Left ventricle myocardium inferior (tissue), 1 donor: ENCODE measurements around the gene GDF7. TPM values are rescaled to one million over a fixed set of nuclear protein-coding genes. Genes with fewer than 3 reads are reported as not detected.
A peak's percentile ranks its signal among the peaks of the same experiment; 100 is the strongest.

Experiments used
- DNase-seq: peaks from one replicate; pipeline ENCODE4 v3.0.0-alpha.2; 2020
- H3K27ac ChIP-seq: fragments of 200-600 bp; replicated peaks from 2 replicates; pipeline ENCODE4 v1.8.0; 2021
- H3K27me3 ChIP-seq: fragments of 200-600 bp; 2 replicates; pipeline ENCODE4 v1.8.0; 2021; ENCODE audit warnings: low read depth
- H3K36me3 ChIP-seq: fragments of 200-600 bp; 2 replicates; pipeline ENCODE4 v1.8.0; 2021
- H3K4me1 ChIP-seq: fragments of 200-600 bp; 2 replicates; pipeline ENCODE4 v1.8.0; 2021
- H3K4me3 ChIP-seq: fragments of 200-600 bp; 2 replicates; pipeline ENCODE4 v1.8.0; 2021; ENCODE audit warnings: mild to moderate bottlenecking, moderate library complexity
- H3K9me3 ChIP-seq: fragments of 200-600 bp; replicated peaks from 2 replicates; pipeline ENCODE4 v1.8.0; 2021
- CTCF ChIP-seq: fragments of 200-600 bp; IDR thresholded peaks from 2 replicates; pipeline ENCODE4 v1.8.0; 2021; ENCODE audit warnings: antibody characterized with exemption, mild to moderate bottlenecking, borderline replicate concordance
- intact Hi-C: fragments of 100-400 bp; cut with micrococcal nuclease; formaldehyde crosslinking; loops from one replicate; pipeline ENCODE4 v1.11.0; 2022
- total RNA-seq: library from RNA; stranded (reverse); fragmentation: NEBNext Ultra II Directional; extraction: Animal tissue kit (Norgen Biotek cat#: 25700); gene quantifications from one replicate; pipeline ENCODE4 v1.2.1, GENCODE V29; 2021
- donor health status: DM: no; HTN: yes; CAD: no; lungs with severe emphysema.

GDF7 gene
- total RNA-seq, 1 donor from 2014 or later, result 0.58 TPM

- no peaks in the 10 kb centered on the region for H3K36me3 ChIP-seq
- H3K4me1 ChIP-seq, result peaks cover 50% of the 10 kb centered on the region
- intact Hi-C loops, result no loop called here
- DNase-seq, result no peak
- peak overlapping the region; percentile 48 for H3K27ac ChIP-seq
- peaks cover 97% of the 10 kb centered on the region for H3K27me3 ChIP-seq
- no peaks in the 10 kb centered on the region for H3K9me3 ChIP-seq
- H3K4me3 ChIP-seq, result peak overlapping the region; percentile 67
- no peak for TF ChIP-seq CTCF
Measured at GRCh38 chr2:20666005-20666303, 990 bp upstream of the GDF7 start.

- Histone ChIP-seq H3K27ac (peak overlapping the region; percentile 44), H3K4me1 (peaks cover 61% of the 10 kb centered on the region), H3K36me3 (no peaks in the 10 kb centered on the region), H3K4me3 (peak overlapping the region; percentile 67), H3K27me3 (peaks cover 98% of the 10 kb centered on the region), H3K9me3 (no peaks in the 10 kb centered on the region)
- TF ChIP-seq CTCF, result no peak
- intact Hi-C loops, result no loop called here
- DNase-seq, result no peak
Measured at GRCh38 chr2:20667151-20667530, 197 bp downstream of the GDF7 start.

- H3K4me1 ChIP-seq, result peaks cover 64% of the 10 kb centered on the region
- peak overlapping the region; percentile 44 for H3K27ac ChIP-seq
- H3K27me3 ChIP-seq, result peaks cover 98% of the 10 kb centered on the region
- TF ChIP-seq CTCF, result no peak
- intact Hi-C loops, result no loop called here
- no peaks in the 10 kb centered on the region for H3K36me3 ChIP-seq
- DNase-seq, result no peak
- peak overlapping the region; percentile 67 for H3K4me3 ChIP-seq
- no peaks in the 10 kb centered on the region for H3K9me3 ChIP-seq
Measured at GRCh38 chr2:20667531-20668401, 822 bp downstream of the GDF7 start.

GRCh38 chr2:20668451-20668850 is 1.5 kb downstream of the GDF7 start:
- H3K27ac ChIP-seq, result peak overlapping the region; percentile 23
- H3K9me3 ChIP-seq, result no peaks in the 10 kb centered on the region
- peaks cover 64% of the 10 kb centered on the region for H3K4me1 ChIP-seq
- peak overlapping the region; percentile 67 for H3K4me3 ChIP-seq
- DNase-seq, result no peak
- no peak for TF ChIP-seq CTCF
- peaks cover 98% of the 10 kb centered on the region for H3K27me3 ChIP-seq
- intact Hi-C loops, result no loop called here
- H3K36me3 ChIP-seq, result no peaks in the 10 kb centered on the region

DNA sequence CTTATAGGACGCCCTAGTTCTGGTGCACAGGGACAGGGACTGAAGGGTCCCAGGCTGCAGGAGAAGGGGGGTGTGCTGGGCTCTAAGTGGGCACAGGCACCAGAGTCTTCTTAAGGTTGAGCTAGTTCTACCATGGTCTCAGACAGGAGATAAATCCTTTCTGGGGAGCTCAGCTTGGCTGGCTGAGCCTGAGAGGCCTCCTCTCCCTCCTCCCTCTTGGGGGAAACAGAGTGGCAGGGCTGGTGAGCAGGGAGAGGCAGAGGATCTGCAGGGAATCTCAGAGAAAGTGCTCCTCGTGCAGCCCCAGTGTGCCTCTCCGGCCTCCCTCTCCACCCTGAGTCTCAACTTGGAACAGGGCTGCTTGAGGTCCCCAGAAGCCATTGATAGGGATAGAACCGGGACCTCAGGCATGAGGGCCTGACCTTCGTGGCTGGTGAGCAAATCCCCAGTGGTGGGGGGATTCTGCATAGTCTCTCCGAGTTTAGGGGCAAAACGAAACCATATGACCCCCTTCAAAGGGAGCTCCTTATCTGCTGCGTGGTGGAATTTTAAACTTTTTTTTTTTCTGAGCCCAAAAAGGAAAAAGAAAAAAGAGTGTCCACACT is 2.0 kb downstream of the GDF7 start:
- Histone ChIP-seq H3K36me3 (no peaks in the 10 kb centered on the region), H3K4me1 (peaks cover 66% of the 10 kb centered on the region), H3K9me3 (no peaks in the 10 kb centered on the region), H3K4me3 (peak overlapping the region; percentile 67), H3K27me3 (peaks cover 98% of the 10 kb centered on the region), H3K27ac (peak overlapping the region; percentile 23)
- no peak for DNase-seq
- TF ChIP-seq CTCF, result no peak
- intact Hi-C loops, result no loop called here
